ENCODE measurements around the gene PFKFB1.

The PFKFB1 gene

DNA sequence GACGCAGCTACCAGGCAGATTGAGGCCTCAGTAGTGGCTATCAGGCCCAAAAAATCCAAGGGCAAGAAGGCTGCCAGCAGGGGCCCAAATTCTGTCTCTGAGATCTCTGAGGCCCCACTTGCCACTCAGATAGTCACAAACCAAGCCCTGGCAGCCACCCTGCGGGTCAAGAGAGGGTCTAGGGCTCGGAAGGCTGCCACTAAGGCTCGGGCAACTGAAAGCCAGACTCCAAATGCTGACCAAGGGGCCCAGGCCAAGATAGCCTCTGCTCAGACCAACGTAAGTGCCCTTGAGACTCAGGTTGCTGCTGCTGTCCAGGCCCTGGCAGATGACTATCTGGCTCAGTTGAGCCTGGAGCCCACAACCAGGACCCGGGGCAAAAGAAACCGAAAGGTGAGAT lies 70.6 kb downstream of the PFKFB1 start:
- TF ChIP-seq POLR2A (IDR thresholded peaks at IDR 0.05; ENCODE audit: low read length) (no peak), GATA1 (IDR thresholded peaks at IDR 0.05; ENCODE audit: low read depth, low read length) (no peak)
- DNase-seq = no peak

DNA sequence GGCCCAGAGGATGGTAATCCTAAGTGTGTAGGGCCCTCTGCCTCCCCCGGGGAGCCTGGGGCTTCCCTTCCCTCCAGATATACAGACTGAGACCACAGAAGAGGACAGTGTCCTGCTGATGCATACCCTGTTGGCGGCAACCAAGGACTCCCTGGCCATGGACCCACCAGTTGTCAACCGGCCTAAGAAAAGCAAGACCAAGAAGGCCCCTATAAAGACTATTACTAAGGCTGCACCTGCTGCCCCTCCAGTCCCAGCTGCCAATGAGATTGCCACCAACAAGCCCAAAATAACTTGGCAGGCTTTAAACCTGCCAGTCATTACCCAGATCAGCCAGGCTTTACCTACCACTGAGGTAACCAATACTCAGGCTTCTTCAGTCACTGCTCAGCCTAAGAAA lies 71.4 kb downstream of the PFKFB1 start:
- TF ChIP-seq POLR2A (IDR thresholded peaks at IDR 0.05; ENCODE audit: low read length) (no peak), GATA1 (IDR thresholded peaks at IDR 0.05; ENCODE audit: low read depth, low read length) (no peak)
- DNase-seq = no peak

DNA sequence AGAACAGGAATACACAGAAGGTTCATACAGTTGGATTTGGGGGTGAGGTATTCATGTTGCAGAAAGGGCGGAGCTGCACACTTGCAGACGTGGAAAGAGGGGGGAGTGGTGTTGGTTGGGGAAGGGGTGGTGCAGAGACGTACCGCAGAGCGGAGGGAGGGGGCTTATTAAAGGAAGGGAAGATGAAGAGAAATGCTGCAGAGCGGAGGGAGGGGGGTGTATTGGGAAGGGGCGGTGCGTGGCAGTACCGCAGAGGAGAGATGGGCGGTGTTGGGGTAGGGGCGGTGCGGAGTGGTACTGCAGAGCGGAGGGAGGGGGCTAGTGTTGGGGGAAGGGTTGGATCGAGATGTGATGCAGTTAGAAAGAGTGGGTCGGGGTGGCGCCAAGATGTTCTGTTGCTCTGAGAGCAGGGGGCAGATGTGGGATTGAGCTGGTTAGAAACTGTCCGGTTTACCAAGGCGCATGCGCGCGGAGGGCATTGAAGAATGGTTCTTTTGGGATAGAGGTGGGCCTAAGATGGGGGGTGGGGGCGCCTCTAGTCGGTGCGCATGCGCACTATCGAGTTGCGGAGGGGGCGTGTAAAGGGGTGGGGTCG lies 72.5 kb downstream of the PFKFB1 start:
- TF ChIP-seq POLR2A (IDR thresholded peaks at IDR 0.05; ENCODE audit: low read length) = no peak
- no peak for TF ChIP-seq GATA1 (IDR thresholded peaks at IDR 0.05; ENCODE audit: low read depth, low read length)
- DNase-seq = peak; percentile 55 to 61

DNA sequence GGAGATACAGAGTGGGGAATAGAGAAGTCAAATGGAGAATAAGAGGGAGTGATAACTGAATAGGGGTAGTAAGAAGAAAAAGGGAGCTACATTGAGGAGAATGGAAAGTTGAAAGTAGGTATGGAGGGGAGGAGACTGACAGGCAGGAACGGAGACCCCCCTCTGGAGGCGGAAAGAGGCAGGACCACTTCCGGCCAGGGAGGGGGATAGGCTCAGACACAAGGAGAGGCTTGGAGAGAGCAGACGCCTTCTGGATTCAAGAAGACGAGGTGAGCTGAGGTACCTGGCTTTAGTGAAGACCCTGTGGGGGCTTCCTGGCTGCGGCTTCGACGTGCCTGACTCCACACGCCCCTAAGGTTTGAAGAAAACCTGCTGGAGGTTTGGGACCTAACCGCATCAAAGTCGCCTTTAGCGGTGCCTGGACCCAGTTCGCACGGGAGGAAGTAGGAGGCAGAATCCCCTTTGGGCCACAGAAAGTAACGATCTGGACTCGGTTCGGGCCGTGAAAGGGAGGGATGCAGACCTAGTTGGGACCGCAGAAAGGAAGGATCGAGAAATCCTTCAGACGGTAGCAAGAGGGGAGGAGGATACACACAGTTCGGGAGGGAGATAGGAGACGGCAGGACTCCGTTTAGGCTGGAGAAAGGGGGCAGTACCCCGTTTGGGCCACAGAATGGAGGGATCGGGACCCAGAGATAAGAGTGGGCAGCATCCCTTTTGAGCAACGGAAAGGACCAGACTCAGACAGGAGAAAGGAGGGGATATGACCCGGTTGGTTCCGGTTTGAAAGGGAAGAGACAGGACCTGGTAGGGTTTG lies 73.2 kb downstream of the PFKFB1 start, which contains the start of gene TRO:
TSS of gene TRO (plus strand) at position 215 of the 817 bp plus-strand sequence. CDS start 1,423 bp downstream, outside the sequence.
- peak; percentile 5 to 16 for DNase-seq
- TF ChIP-seq GATA1 (IDR thresholded peaks at IDR 0.05; ENCODE audit: low read depth, low read length) (no peak), POLR2A (IDR thresholded peaks at IDR 0.05; ENCODE audit: low read length) (no peak)

DNA sequence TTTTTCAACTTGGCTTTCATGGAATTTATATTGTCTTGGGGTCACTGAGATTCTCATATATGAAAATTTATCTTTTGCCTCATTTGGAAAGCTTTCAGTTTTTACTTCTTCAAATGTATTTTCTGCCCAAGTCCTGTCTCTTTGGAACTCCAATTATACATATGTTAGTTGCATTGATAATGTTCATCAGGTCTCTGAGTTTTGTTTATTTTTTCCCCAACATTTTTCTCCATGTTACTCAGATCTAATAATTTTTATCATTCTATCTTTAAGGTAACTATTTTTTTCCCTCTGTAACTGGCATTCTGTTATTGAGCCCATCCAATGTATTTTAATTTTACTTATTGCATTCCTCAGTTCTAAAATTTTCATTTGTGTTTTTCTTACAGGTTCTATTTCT lies 84.0 kb downstream of the PFKFB1 start:
- TF ChIP-seq GATA1 (IDR thresholded peaks at IDR 0.05; ENCODE audit: low read depth, low read length) = no peak
- no peak for TF ChIP-seq POLR2A (IDR thresholded peaks at IDR 0.05; ENCODE audit: low read length)
- no peak for DNase-seq

DNA sequence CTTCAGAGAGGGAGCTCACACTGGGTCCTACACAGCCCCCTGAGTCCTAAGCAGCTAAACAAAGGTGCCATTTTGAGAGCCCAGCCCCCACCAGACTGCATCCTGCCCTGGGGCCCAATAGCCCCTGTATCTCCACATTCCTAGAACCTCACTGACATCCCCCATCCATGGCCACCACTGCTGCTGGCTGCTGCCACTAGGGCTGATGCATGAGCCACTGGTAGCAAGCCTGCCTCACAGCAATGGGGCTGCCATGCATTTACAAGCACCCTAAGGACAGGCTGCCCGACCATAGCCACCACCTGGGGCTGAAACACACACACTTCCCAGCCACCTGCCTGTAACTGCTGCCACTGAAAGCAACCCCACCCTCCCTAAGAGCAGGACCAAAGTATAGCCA lies 99.8 kb downstream of the PFKFB1 start:
- DNase-seq = no peak
- TF ChIP-seq POLR2A (IDR thresholded peaks at IDR 0.05; ENCODE audit: low read length) (no peak), GATA1 (IDR thresholded peaks at IDR 0.05; ENCODE audit: low read depth, low read length) (no peak)

DNA sequence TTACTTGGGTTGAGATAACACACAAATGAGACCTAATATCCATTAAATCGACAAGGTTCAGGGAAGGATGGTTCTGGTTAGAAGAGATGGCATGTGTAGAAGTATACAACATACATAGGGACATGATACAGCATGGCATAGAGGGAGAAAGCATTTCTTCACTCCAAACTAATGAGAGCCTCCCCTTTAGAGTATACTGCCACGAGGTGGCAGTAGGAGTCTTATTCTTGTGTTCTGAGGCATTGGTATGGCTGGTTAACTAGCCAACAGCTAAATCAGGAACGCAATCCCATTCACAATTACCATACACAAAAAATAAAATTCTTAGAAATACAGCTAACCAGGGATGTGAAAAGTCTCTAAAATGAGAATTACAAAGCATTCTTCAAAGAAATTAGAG lies 102.4 kb downstream of the PFKFB1 start:
- TF ChIP-seq POLR2A (IDR thresholded peaks at IDR 0.05; ENCODE audit: low read length) (no peak), GATA1 (IDR thresholded peaks at IDR 0.05; ENCODE audit: low read depth, low read length) (no peak)
- DNase-seq = peak; percentile 48 to 69

DNA sequence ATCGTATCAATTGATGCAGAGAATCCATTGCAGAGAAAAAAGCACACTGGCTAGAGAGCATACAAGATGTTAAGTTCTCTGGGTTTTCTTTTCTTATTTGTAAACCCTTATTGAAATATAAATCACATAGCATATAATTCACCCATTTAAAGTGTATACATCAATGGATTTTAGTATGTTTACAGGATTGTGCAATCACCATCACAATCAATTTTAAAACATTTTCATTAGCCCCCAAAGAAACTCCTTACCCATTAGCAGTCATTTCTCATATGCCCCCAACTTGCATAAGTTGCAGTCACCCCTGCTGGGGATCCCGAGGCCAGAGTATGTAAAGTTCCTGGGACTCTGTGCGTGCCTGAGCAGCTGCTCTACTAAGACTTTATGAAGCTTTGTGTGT lies 108.2 kb downstream of the PFKFB1 start:
- TF ChIP-seq POLR2A (IDR thresholded peaks at IDR 0.05; ENCODE audit: low read length) (no peak), GATA1 (IDR thresholded peaks at IDR 0.05; ENCODE audit: low read depth, low read length) (no peak)
- no peak for DNase-seq

Measured in erythroblast (primary cell).